SKM-1 (cell line): Measurements from ENCODE around the gene MRPL21.
"Not testable (repeated sequence)": the region's sequence is repeated elsewhere in the genome, so short reads cannot be mapped to it uniquely, and the experiment has no call there.

Source experiments
- DNase-seq: peaks from one replicate; lab custom pipeline; 2025; ENCODE audit not compliant: unreplicated experiment; lab: John Stamatoyannopoulos, UW

MRPL21 gene

GRCh38 chr11:68872216-68873003, 31.2 kb downstream of the MRPL21 start:
- no peak for DNase-seq

- no peak for DNase-seq
These were observed 33.2 kb downstream of the MRPL21 start for GRCh38 chr11:68870470-68870869.

- DNase-seq: no peak
These were observed 35.3 kb downstream of the MRPL21 start for GRCh38 chr11:68868221-68868835.

GRCh38 chr11:68867066-68867465, 36.6 kb downstream of the MRPL21 start:
- no peak for DNase-seq

- DNase-seq: no peak
These were observed 38.4 kb downstream of the MRPL21 start for GRCh38 chr11:68865241-68865640.

GRCh38 chr11:68863553-68864265, 39.9 kb downstream of the MRPL21 start:
- no peak for DNase-seq

- no peak for DNase-seq
These were observed 41.2 kb downstream of the MRPL21 start for GRCh38 chr11:68862421-68862820.

GRCh38 chr11:68859123-68859522, 44.5 kb downstream of the MRPL21 start:
- DNase-seq: no peak

GRCh38 chr11:68857037-68857586, 46.5 kb downstream of the MRPL21 start:
- no peak for DNase-seq

- not testable (repeated sequence) for DNase-seq
These were observed 47.1 kb downstream of the MRPL21 start for GRCh38 chr11:68856425-68857030.

GRCh38 chr11:68855205-68855981, 48.2 kb downstream of the MRPL21 start:
- peak; percentile 27 for DNase-seq

- no peak for DNase-seq
These were observed 49.2 kb downstream of the MRPL21 start for GRCh38 chr11:68854273-68854958.

GRCh38 chr11:68852628-68853027, 51.0 kb downstream of the MRPL21 start:
- DNase-seq: no peak

GRCh38 chr11:68848429-68848828, 55.2 kb downstream of the MRPL21 start:
- DNase-seq: no peak

GRCh38 chr11:68847395-68847794, 56.2 kb downstream of the MRPL21 start:
- DNase-seq: no peak

- DNase-seq: no peak
These were observed 58.2 kb downstream of the MRPL21 start for GRCh38 chr11:68845351-68846002.

GRCh38 chr11:68844801-68845200, 58.8 kb downstream of the MRPL21 start:
- no peak for DNase-seq

- DNase-seq: no peak
These were observed 59.3 kb downstream of the MRPL21 start for GRCh38 chr11:68844376-68844775.

GRCh38 chr11:68843703-68844312, 59.8 kb downstream of the MRPL21 start:
- peak; percentile 32 for DNase-seq
